ENCODE results near the gene PCNX2. TPM values are rescaled to one million over a fixed set of nuclear protein-coding genes. Genes with fewer than 3 reads are reported as not detected.

PCNX2 gene
- polyA plus RNA-seq, 1 donor (not counting 4 experiments of a cell fraction or from before 2014, with no cell fraction given), result 18.0 TPM

DNA sequence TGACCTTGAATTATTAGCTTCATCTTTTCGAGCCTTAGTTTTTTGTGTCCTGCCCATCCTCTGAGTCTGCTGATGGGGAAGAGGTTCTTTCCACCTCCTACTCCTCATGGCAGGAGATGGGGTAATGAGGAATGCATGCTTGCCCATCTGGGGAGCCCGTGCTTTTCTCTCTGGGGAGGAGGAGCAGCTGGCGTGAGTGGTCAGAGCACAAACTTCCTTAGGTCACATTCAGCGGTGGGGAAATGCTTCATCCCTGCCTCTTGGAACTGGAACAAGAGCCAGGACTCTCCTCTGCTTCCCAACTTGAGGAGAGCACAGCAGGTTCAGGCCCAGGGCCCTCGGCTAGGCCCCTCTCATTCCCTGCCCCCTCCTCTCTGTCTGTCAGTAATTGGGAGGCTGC is 155.0 kb downstream of the PCNX2 start:
- H3K79me2 ChIP-seq (ENCODE audit: control insufficient read depth, insufficient read depth, low read length), result no peaks in the 10 kb centered on the region
- H3K36me3 ChIP-seq (ENCODE audit: control insufficient read depth in 2 of 2, extremely low read depth in 1 of 2, insufficient read depth in 2 of 2, low read length in 2 of 2), result peaks cover 6 to 7% of the 10 kb centered on the region in 2 experiments
- no peaks in the 10 kb centered on the region for H4K20me1 ChIP-seq (ENCODE audit: control insufficient read depth, extremely low read depth, insufficient read depth, low read length)
- no peak overlapping the region for H2AFZ ChIP-seq (ENCODE audit: control insufficient read depth, low read length)
- TF ChIP-seq, protein P1, sequence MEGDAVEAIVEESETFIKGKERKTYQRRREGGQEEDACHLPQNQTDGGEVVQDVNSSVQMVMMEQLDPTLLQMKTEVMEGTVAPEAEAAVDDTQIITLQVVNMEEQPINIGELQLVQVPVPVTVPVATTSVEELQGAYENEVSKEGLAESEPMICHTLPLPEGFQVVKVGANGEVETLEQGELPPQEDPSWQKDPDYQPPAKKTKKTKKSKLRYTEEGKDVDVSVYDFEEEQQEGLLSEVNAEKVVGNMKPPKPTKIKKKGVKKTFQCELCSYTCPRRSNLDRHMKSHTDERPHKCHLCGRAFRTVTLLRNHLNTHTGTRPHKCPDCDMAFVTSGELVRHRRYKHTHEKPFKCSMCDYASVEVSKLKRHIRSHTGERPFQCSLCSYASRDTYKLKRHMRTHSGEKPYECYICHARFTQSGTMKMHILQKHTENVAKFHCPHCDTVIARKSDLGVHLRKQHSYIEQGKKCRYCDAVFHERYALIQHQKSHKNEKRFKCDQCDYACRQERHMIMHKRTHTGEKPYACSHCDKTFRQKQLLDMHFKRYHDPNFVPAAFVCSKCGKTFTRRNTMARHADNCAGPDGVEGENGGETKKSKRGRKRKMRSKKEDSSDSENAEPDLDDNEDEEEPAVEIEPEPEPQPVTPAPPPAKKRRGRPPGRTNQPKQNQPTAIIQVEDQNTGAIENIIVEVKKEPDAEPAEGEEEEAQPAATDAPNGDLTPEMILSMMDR (optimal IDR thresholded peaks at IDR 0.05 in 1 of 3, IDR thresholded peaks at IDR 0.05 in 1 of 3, conservative IDR thresholded peaks at IDR 0.05 in 1 of 3; ENCODE audit: extremely low read depth in 1 of 3, insufficient read depth in 2 of 3, low read length in 3 of 3), result no peak
- TF ChIP-seq EZH2 (IDR thresholded peaks at IDR 0.05; ENCODE audit: low read length), result no peak
- H3K9ac ChIP-seq (ENCODE audit: control insufficient read depth, extremely low read depth, insufficient read depth, low read length), result no peak overlapping the region
- peaks cover 4% of the 10 kb centered on the region for H3K4me1 ChIP-seq (ENCODE audit: control insufficient read depth, extremely low read depth, insufficient read depth, low read length)
- H3K4me3 ChIP-seq (ENCODE audit: control insufficient read depth in 2 of 3, extremely low read depth in 1 of 3, insufficient read depth in 2 of 3, low read depth in 1 of 3, low read length in 3 of 3), result no peak overlapping the region
- H3K9me1 ChIP-seq (ENCODE audit: control insufficient read depth, extremely low read depth, insufficient read depth, low read length), result no peaks in the 10 kb centered on the region
- H3K27me3 ChIP-seq (ENCODE audit: control insufficient read depth, extremely low read depth, insufficient read depth, low read length), result no peaks in the 10 kb centered on the region
- no peak for FAIRE-seq
- dilution Hi-C loops (cut with MboI; ENCODE audit: extremely low pct_ligation_motif_present, low sequenced_read_pairs), result no loop called here
- no peaks in the 10 kb centered on the region for H3K9me3 ChIP-seq (ENCODE audit: control insufficient read depth, low read depth, low read length)
- no peak for DNase-seq (ENCODE audit: low read depth, low spot score)
- H3K4me2 ChIP-seq (ENCODE audit: control insufficient read depth, extremely low read depth, insufficient read depth, low read depth, low read length), result no peak overlapping the region
- H3K27ac ChIP-seq (ENCODE audit: control insufficient read depth, insufficient read depth, low read length), result no peak overlapping the region

DNA sequence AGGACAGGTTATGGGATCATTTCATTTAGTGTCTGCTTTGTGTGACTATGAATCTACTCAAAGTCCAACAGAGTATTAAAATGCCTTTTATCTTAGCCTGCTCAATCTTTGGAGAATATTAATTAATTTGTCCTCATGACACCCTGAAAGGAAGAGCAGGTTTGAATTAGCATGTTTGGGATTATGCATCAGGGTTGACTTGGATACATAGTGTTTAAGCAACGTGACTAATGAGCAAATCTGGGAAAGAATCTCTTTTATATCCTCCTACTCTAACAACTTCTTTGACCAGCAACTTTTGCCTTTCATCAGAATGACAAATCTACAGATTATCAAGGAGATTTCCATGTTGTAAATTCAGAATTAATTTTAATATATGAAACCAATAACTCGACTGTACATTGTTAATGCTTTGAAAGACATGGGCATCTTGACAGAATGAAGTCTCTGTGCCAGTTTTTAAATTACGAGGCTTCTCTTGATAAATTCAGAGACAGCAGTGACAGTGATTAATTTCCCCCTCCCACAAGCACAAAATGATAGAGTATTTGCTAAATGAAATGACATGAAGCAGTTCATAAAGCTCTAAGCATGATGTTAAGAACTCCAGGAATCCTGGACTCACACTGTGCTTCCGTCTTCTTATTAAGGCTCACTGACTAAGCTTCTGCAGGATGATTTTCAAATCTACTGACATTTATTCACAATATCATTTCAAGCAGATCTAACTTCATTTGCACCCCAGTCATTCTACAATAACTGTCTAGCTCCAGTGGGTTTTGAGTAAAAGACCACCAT is 156.5 kb downstream of the PCNX2 start:
- Histone ChIP-seq H3K36me3 (ENCODE audit: control insufficient read depth in 2 of 2, extremely low read depth in 1 of 2, insufficient read depth in 2 of 2, low read length in 2 of 2) (peaks cover 6 to 7% of the 10 kb centered on the region in 2 experiments), H3K27me3 (ENCODE audit: control insufficient read depth, extremely low read depth, insufficient read depth, low read length) (no peaks in the 10 kb centered on the region), H4K20me1 (ENCODE audit: control insufficient read depth, extremely low read depth, insufficient read depth, low read length) (no peaks in the 10 kb centered on the region), H3K4me2 (ENCODE audit: control insufficient read depth, extremely low read depth, insufficient read depth, low read depth, low read length) (no peak overlapping the region), H2AFZ (ENCODE audit: control insufficient read depth, low read length) (no peak overlapping the region), H3K9me3 (ENCODE audit: control insufficient read depth, low read depth, low read length) (no peaks in the 10 kb centered on the region), H3K4me1 (ENCODE audit: control insufficient read depth, extremely low read depth, insufficient read depth, low read length) (peaks cover 4% of the 10 kb centered on the region), H3K9ac (ENCODE audit: control insufficient read depth, extremely low read depth, insufficient read depth, low read length) (no peak overlapping the region), H3K79me2 (ENCODE audit: control insufficient read depth, insufficient read depth, low read length) (no peaks in the 10 kb centered on the region), H3K27ac (ENCODE audit: control insufficient read depth, insufficient read depth, low read length) (no peak overlapping the region), H3K9me1 (ENCODE audit: control insufficient read depth, extremely low read depth, insufficient read depth, low read length) (no peaks in the 10 kb centered on the region), H3K4me3 (ENCODE audit: control insufficient read depth in 2 of 3, extremely low read depth in 1 of 3, insufficient read depth in 2 of 3, low read depth in 1 of 3, low read length in 3 of 3) (no peak overlapping the region)
- dilution Hi-C loops (cut with MboI; ENCODE audit: extremely low pct_ligation_motif_present, low sequenced_read_pairs), result no loop called here
- FAIRE-seq, result no peak
- no peak for DNase-seq (ENCODE audit: low read depth, low spot score)
- TF ChIP-seq EZH2 (IDR thresholded peaks at IDR 0.05; ENCODE audit: low read length), result no peak
- TF ChIP-seq, protein P1 (optimal IDR thresholded peaks at IDR 0.05 in 1 of 3, IDR thresholded peaks at IDR 0.05 in 1 of 3, conservative IDR thresholded peaks at IDR 0.05 in 1 of 3; ENCODE audit: extremely low read depth in 1 of 3, insufficient read depth in 2 of 3, low read length in 3 of 3), result no peak
